KOPT-K1 (cell line): Measurements from ENCODE around the gene SRSF2.
"Not testable (repeated sequence)": the region's sequence is repeated elsewhere in the genome, so short reads cannot be mapped to it uniquely, and the experiment has no call there.

Source experiments
- H3K27ac ChIP-seq: fragments of 200-600 bp; sonication (generic); 2 replicates; pipeline ENCODE4 v1.5.1; 2016; ENCODE audit warnings: antibody characterized with exemption, mild to moderate bottlenecking, low read depth, low read length; ENCODE audit not compliant: poor library complexity, severe bottlenecking
- H3K36me3 ChIP-seq: fragments of 200-600 bp; sonication (generic); 2 replicates; pipeline ENCODE4 v1.5.1; 2017; ENCODE audit warnings: antibody characterized with exemption, mild to moderate bottlenecking, low read length, moderate library complexity; ENCODE audit not compliant: insufficient read depth
- H3K9me3 ChIP-seq: fragments of 200-600 bp; sonication (generic); 2 replicates; pipeline ENCODE4 v1.5.1; 2017; ENCODE audit warnings: antibody characterized with exemption, low read length, mild to moderate bottlenecking; ENCODE audit not compliant: insufficient read depth, poor library complexity, severe bottlenecking

The SRSF2 gene

GRCh38 chr17:76716839-76717215 is 20.3 kb downstream of the SRSF2 start:
- peaks cover 91% of the 10 kb centered on the region for H3K36me3 ChIP-seq
- peak overlapping the region; percentile 68 for H3K27ac ChIP-seq

DNA sequence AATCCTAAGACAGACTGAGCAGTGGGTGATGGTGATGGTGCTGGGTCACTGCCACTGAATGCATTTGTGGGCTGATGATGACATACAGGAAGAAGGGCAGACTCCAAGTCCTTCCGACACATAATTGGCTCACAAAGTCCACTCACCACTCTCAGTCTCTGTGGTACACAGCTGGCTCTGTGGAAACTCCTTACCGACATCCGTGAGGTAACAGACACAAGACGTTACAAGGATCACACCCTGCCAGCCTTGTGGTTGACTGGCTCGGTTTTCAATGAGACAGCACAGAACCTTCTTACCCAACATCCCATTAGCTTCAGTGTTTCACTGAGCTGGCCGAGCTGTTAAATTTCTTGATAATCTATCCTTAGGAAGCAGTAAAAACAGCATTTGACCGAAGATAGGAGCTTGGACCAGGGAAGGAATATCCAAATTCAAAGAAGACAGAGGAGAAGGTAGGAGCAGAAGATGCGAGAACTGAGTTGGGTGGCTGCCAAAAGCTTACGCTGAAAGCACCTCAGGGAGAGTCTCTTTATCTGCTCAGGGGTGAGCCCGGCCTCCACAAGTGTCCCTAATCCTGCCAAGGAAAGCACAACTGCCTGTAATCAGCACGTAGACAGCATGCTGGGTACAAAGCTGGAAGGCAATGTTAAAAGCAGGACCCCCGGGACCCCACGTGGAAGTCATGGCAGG is 20.8 kb downstream of the SRSF2 start:
- H3K27ac ChIP-seq: peak overlapping the region; percentile 68
- H3K9me3 ChIP-seq: no peaks in the 10 kb centered on the region
- peaks cover 86% of the 10 kb centered on the region for H3K36me3 ChIP-seq

More at GRCh38 chr17:76716839-76717215, 20.3 kb downstream of the SRSF2 start:
- H3K9me3 ChIP-seq: no peaks in the 10 kb centered on the region

DNA sequence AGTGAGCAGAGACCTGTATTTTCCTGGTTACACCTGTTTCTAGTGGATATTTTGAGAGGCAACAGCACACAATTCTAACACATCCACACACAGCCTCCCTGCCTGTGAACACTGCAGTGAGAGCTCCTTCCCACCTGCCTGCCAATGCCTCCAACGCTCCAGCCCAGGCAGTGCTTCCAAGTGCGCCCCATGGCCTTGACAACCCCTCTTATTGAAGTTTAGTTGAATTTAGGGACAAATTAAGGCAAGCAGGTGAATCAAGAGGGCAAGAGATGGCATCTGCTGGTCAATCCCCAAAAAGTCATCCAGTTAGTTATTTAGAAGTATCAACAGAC is 21.7 kb downstream of the SRSF2 start:
- no peaks in the 10 kb centered on the region for H3K9me3 ChIP-seq
- H3K27ac ChIP-seq: peak overlapping the region; percentile 68
- H3K36me3 ChIP-seq: peaks cover 77% of the 10 kb centered on the region

- peaks cover 72% of the 10 kb centered on the region for H3K36me3 ChIP-seq
- H3K27ac ChIP-seq: peak overlapping the region; percentile 68
- no peaks in the 10 kb centered on the region for H3K9me3 ChIP-seq
Observed at GRCh38 chr17:76714822-76715495, 22.2 kb downstream of the SRSF2 start.

DNA sequence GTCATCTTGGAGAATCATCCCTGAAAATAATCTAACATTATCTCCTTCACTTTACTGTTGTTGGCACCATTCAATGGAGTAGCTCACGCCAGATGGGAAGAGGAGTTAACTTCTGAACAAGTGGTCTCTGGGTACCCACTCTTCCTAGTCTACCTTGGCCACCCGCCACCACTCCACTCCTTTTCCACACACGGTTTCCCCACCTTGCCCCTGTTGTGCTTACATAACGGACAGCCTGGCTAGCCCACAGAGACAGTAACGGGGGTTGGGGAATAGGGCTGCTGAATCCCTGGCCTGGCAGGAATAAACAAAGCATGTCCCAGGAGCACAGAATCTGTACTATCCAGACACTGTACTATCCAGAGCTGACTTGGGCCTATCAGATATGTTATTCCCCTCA is 22.8 kb downstream of the SRSF2 start:
- Histone ChIP-seq H3K36me3 (peaks cover 66% of the 10 kb centered on the region), H3K27ac (no peak overlapping the region), H3K9me3 (no peaks in the 10 kb centered on the region)

DNA sequence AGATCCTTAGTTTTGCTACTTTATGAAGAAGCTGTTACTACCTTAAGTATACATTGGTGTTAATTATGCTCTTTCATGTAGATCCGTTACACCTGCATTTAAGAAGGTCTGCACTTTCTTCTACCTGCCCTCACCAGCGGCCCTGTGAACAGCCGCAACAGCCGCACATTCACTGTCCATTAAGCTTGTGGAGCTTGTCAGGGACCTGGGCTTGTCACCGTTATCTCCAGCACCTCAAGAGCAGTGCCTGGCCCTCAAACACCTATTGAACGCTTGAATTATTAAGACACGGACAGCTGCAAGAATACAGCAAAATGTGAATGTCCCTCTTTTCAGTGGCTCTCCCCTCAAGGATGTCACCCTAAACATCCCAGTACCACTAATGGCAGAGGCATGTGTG is 23.4 kb downstream of the SRSF2 start:
- peaks cover 60% of the 10 kb centered on the region for H3K36me3 ChIP-seq
- H3K27ac ChIP-seq: no peak overlapping the region
- no peaks in the 10 kb centered on the region for H3K9me3 ChIP-seq

DNA sequence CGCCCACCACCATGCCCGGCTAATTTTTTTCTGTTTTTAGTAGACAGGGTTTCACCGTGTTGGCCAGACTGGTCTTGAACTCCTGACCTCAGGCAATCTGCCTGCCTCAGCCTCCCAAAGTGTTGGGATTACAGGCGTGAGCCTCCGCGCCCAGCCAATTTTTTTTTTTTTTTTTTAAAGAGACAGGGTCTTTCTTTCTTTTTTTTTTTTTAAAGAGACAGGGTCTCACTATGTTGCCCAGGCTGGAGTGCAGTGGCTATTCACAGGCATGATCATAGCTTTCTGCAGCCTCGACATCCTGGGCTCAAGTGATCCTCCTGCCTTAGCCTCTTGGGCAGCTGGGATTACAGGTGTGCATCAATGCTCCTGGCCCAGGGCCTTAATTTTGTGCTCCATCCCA is 24.8 kb downstream of the SRSF2 start:
- H3K9me3 ChIP-seq, H3K27ac ChIP-seq: not testable (repeated sequence)
- H3K36me3 ChIP-seq: peaks cover 46% of the 10 kb centered on the region

DNA sequence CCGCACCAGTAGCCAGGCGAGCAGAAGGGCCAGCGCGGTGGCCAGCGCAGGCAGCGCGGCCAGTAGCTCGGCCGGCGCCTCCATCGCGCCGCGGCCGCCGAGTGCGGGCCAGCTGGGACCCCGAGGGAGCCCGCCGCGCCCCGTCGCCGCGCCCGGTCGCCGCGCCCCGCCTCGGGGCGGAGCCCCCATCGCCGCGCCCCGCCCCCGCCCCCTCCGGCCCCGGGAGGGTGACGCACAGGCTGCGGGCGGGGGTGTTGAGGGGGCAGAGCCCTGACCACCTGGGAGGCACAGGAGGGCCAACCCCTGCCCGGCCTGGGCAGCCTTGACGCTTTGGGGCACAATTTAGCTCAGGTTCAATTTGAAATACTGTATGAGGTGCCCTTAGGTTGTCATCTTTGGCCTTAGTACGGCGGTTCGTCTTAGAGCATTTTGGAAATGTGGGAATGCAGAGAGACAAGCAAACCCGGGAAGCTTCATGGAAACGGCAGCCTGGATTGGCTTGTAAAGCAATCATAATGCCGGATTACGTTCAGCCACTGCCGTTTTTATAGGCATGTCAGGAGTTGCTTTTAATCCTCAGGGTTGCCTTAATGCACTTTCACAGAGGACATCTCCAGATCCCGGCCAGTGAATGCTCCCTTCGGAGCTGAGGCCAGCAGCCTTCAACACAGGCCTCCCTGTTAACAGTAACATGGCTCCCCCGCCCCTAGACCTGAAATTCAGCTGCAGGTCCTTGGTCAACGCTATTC is 26.1 kb downstream of the SRSF2 start, which contains the start of gene MXRA7:
TSS of gene MXRA7 (minus strand) at position 103 of the 749 bp plus-strand sequence. CDS start at position 84, 19 bp downstream.
- H3K9me3 ChIP-seq: no peaks in the 10 kb centered on the region
- no peak within 1 kb of the TSS for H3K27ac ChIP-seq
- peaks cover 33% of the 10 kb centered on the region for H3K36me3 ChIP-seq

DNA sequence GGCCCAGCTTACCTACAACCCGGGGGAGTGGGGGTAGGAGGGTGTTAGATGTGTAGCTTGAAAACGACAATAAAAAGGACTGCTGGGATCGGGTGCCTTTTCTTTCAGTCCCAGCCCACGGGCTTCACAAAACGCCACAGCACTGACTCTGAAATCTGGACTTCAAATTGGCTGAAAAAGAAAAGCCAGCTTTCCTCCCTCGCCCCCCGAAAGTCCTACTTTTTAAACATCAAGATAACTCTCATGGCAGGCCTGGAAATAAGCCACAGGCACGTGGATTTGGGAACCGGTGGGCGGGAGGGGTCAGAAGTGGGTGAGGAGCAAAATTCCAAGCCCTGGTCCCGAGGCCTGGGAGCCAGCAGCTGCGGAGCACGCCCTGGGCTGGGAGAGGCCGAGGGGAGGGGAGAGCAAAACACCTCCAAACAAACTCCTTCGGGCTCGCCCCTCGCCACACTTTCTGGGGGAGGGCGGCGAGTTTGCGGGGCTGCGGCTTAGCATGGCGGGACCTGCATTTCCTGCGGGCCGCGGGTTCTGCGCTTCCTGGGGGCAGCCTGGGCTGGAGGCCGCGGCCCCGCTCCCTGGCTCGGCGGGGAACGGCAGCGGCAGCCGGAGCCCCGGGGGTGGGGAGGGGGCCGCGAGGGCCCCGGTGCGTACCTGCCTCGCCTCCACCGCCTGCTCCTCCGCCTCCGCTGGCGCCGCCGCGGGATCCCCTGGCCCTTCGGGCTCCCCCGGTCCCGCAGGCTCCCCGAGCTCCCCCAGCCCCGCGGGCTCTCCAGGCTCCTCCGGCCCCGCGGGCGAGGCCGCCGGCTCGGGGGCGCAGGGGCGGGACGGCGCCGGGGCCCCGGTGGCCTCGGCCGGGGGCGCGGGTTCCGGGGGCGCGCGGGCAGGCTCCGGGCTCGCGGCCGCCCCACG is 26.9 kb downstream of the SRSF2 start:
- H3K36me3 ChIP-seq: peaks cover 25% of the 10 kb centered on the region
- not testable (repeated sequence) for H3K27ac ChIP-seq, H3K9me3 ChIP-seq

DNA sequence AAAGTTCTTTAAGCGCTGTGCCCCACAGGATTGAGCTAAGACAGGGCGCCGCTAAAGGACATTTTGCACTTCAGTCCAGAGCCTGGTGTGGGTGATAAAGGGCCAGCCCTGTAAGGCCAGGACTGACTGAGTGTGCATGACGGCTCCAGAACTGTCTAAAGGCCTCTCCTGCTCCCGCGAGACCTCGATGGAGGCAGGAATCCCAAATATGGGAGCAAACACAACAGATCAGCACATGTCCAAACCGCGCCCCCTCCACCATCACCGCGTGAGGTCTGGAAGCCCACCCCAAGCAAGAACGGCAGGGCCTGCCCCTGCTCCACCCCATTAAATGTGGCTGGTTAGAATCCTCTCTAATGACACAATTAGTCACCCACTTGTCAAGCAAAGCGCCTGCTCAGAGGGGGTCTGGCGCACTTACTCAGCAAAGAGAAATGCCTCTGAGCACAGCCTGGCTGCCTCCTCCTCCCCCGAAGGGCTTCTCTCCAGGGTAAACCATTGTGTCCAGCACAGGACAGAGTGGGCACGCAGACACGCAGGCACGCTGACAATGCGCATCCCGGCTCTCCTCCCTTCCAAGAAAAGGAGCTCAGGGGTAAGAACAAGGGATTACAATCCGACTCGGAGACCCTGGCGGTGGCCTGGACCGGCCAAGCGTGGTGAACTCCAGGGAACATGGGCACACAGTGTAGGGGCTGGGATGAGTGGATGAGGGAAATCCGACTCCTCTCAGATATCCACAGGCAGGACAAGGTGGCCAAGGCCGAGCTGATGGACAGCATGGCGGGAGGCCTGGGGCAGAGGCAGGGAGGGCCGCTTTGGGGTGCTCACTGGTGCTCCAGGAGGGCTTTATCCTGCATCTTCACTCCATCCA is 27.8 kb downstream of the SRSF2 start:
- H3K27ac ChIP-seq: no peak overlapping the region

DNA sequence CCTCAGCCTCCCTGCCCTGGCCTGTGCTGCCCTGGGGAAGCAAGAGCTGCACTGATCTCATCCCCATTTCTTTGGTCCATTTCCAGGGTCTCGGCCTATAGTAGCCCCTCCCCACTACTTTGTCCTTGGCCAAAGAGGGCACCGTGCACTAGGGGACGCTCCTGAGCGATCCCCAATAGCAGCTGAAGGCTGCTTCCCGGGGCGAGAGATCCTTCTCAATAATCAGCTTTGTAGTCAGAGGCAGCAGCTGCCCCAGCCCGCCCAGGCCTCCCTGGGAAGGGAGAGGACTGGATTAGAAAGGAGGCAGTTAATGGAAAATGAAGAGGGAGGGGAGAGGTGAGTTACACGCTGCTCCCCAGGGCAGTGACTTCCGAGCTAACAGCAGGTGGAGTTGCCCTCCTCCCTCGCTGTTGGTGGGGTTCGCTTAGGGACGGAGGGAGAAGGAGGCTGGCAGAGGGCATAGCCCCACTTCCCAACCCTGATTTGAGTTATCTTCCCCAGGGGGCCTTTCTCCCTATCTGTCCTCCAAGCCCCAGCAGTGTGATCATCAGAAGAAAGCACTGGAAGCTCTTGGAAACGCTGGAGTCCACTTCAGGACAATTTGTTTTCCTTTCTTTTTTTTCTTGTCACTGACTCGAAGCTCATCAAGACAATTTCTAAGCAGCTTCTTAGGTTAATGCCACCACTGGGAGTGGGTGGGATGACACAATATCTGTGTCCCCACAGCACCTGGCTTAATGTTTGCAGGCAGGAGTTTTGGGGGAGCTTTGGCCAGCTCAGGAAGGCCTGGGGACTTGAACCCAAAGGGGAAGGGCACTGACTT is 28.9 kb downstream of the SRSF2 start:
- peaks cover 8% of the 10 kb centered on the region for H3K36me3 ChIP-seq
- H3K27ac ChIP-seq: no peak overlapping the region
- no peaks in the 10 kb centered on the region for H3K9me3 ChIP-seq

More for the DNA sequence above, 27.8 kb downstream of the SRSF2 start:
- Histone ChIP-seq H3K36me3 (peaks cover 19% of the 10 kb centered on the region), H3K9me3 (no peaks in the 10 kb centered on the region)

- H3K27ac ChIP-seq: no peak overlapping the region
- no peaks in the 10 kb centered on the region for H3K9me3 ChIP-seq
- no peaks in the 10 kb centered on the region for H3K36me3 ChIP-seq
Observed at GRCh38 chr17:76706817-76707216, 30.3 kb downstream of the SRSF2 start.

GRCh38 chr17:76704805-76705204 is 32.3 kb downstream of the SRSF2 start:
- Histone ChIP-seq H3K9me3 (no peaks in the 10 kb centered on the region), H3K27ac (no peak overlapping the region), H3K36me3 (no peaks in the 10 kb centered on the region)
